Measurements from ENCODE around the gene PMEL. TPM values are rescaled to one million over a fixed set of nuclear protein-coding genes. Genes with fewer than 3 reads are reported as not detected.

PMEL gene
- total and polyA plus RNA-seq, 9 of the 15 experiments (the other 6 are each of a cell fraction or from before 2014, with no cell fraction given) = 0.36 to 2.0 (median 0.98) TPM

GRCh38 chr12:55996715-55997534, 31.1 kb upstream of the PMEL start, which contains the start of gene SUOX (continued):
- TF ChIP-seq, protein P1, sequence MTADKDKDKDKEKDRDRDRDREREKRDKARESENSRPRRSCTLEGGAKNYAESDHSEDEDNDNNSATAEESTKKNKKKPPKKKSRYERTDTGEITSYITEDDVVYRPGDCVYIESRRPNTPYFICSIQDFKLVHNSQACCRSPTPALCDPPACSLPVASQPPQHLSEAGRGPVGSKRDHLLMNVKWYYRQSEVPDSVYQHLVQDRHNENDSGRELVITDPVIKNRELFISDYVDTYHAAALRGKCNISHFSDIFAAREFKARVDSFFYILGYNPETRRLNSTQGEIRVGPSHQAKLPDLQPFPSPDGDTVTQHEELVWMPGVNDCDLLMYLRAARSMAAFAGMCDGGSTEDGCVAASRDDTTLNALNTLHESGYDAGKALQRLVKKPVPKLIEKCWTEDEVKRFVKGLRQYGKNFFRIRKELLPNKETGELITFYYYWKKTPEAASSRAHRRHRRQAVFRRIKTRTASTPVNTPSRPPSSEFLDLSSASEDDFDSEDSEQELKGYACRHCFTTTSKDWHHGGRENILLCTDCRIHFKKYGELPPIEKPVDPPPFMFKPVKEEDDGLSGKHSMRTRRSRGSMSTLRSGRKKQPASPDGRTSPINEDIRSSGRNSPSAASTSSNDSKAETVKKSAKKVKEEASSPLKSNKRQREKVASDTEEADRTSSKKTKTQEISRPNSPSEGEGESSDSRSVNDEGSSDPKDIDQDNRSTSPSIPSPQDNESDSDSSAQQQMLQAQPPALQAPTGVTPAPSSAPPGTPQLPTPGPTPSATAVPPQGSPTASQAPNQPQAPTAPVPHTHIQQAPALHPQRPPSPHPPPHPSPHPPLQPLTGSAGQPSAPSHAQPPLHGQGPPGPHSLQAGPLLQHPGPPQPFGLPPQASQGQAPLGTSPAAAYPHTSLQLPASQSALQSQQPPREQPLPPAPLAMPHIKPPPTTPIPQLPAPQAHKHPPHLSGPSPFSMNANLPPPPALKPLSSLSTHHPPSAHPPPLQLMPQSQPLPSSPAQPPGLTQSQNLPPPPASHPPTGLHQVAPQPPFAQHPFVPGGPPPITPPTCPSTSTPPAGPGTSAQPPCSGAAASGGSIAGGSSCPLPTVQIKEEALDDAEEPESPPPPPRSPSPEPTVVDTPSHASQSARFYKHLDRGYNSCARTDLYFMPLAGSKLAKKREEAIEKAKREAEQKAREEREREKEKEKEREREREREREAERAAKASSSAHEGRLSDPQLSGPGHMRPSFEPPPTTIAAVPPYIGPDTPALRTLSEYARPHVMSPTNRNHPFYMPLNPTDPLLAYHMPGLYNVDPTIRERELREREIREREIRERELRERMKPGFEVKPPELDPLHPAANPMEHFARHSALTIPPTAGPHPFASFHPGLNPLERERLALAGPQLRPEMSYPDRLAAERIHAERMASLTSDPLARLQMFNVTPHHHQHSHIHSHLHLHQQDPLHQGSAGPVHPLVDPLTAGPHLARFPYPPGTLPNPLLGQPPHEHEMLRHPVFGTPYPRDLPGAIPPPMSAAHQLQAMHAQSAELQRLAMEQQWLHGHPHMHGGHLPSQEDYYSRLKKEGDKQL (CRISPR knock-in tag; IDR thresholded peaks at IDR 0.05; ENCODE audit: borderline replicate concordance) = no peak
- TF ChIP-seq ZNF75A (CRISPR knock-in tag; IDR thresholded peaks at IDR 0.05) (0 out of 2 replicates have a peak, but pooled peaks have one; percentile 37), PKNOX1 (IDR thresholded peaks at IDR 0.05) (peak; percentile 98), EP400 (IDR thresholded peaks at IDR 0.05) (0 out of 2 replicates have a peak, but pooled peaks have one; percentile 24), IFI16 (CRISPR knock-in tag; IDR thresholded peaks at IDR 0.05) (no peak), SMARCA4 (IDR thresholded peaks at IDR 0.05) (no peak), BMI1 (IDR thresholded peaks at IDR 0.05; ENCODE audit: low read length) (no peak), BRF1 (IDR thresholded peaks at IDR 0.05; ENCODE audit: borderline replicate concordance, extremely low read depth, insufficient read length) (no peak), CBFB (CRISPR knock-in tag; IDR thresholded peaks at IDR 0.05) (no peak), ZNF41 (CRISPR knock-in tag; conservative IDR thresholded peaks at IDR 0.05) (no peak), MEF2D (tag; conservative IDR thresholded peaks at IDR 0.05; ENCODE audit: low read depth) (0 out of 2 replicates have a peak, but pooled peaks have one; percentile 42), KLF10 (CRISPR knock-in tag; IDR thresholded peaks at IDR 0.05) (no peak), ZNF12 (CRISPR knock-in tag; IDR thresholded peaks at IDR 0.05) (no peak; the same call in 1 of the 2 replicates), ZNF696 (CRISPR knock-in tag; conservative IDR thresholded peaks at IDR 0.05) (no peak), NR2C2 (CRISPR knock-in tag; IDR thresholded peaks at IDR 0.05) (peak; percentile 43; the same call in 1 of the 2 replicates), NR2C2 (tag; IDR thresholded peaks at IDR 0.05) (peak; percentile 93), SREBF2 (CRISPR knock-in tag; IDR thresholded peaks at IDR 0.05) (no peak), MTA2 (IDR thresholded peaks at IDR 0.05; ENCODE audit: low read depth) (no peak), ZNF695 (CRISPR knock-in tag; IDR thresholded peaks at IDR 0.05) (no peak)
- TF ChIP-seq, protein P2, sequence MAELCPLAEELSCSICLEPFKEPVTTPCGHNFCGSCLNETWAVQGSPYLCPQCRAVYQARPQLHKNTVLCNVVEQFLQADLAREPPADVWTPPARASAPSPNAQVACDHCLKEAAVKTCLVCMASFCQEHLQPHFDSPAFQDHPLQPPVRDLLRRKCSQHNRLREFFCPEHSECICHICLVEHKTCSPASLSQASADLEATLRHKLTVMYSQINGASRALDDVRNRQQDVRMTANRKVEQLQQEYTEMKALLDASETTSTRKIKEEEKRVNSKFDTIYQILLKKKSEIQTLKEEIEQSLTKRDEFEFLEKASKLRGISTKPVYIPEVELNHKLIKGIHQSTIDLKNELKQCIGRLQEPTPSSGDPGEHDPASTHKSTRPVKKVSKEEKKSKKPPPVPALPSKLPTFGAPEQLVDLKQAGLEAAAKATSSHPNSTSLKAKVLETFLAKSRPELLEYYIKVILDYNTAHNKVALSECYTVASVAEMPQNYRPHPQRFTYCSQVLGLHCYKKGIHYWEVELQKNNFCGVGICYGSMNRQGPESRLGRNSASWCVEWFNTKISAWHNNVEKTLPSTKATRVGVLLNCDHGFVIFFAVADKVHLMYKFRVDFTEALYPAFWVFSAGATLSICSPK (IDR thresholded peaks at IDR 0.05; ENCODE audit: borderline replicate concordance) = no peak
